ENCODE measurements around the gene MSTN.
"Not testable (repeated sequence)": the region's sequence is repeated elsewhere in the genome, so short reads cannot be mapped to it uniquely, and the experiment has no call there.

Gene MSTN

GRCh38 chr2:190062053-190062452 lies 476 bp downstream of the MSTN start:
- no peak for DNase-seq

- DNase-seq, result no peak
Observed at GRCh38 chr2:190060626-190061025, 1.9 kb downstream of the MSTN start.

DNA sequence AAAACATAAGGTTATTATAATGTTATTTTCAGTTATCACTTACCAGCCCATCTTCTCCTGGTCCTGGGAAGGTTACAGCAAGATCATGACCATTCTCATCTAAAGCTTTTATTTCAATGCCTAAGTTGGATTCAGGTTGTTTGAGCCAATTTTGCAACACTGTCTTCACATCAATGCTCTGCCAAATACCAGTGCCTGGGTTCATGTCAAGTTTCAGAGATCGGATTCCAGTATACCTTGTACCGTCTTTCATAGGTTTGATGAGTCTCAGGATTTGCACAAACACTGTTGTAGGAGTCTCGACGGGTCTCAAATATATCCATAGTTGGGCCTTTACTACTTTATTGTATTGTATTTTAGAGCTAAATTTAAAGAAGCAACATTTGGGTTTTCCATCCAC lies 2.5 kb downstream of the MSTN start:
- DNase-seq, result no peak

GRCh38 chr2:190053426-190053825 lies 9.1 kb downstream of the MSTN start:
- DNase-seq, result no peak

GRCh38 chr2:190052307-190052706 lies 10.2 kb downstream of the MSTN start:
- no peak for DNase-seq

GRCh38 chr2:190051223-190051622 lies 11.3 kb downstream of the MSTN start:
- no peak for DNase-seq

GRCh38 chr2:190050001-190050400 lies 12.5 kb downstream of the MSTN start:
- no peak for DNase-seq

GRCh38 chr2:190044866-190045265 lies 17.7 kb downstream of the MSTN start:
- DNase-seq, result no peak

- DNase-seq, result no peak
Observed at GRCh38 chr2:190043441-190043840, 19.1 kb downstream of the MSTN start.

- DNase-seq, result no peak
Observed at GRCh38 chr2:190036071-190036470, 26.5 kb downstream of the MSTN start.

- DNase-seq, result not testable (repeated sequence)
Observed at GRCh38 chr2:190034417-190034816, 28.1 kb downstream of the MSTN start.

DNA sequence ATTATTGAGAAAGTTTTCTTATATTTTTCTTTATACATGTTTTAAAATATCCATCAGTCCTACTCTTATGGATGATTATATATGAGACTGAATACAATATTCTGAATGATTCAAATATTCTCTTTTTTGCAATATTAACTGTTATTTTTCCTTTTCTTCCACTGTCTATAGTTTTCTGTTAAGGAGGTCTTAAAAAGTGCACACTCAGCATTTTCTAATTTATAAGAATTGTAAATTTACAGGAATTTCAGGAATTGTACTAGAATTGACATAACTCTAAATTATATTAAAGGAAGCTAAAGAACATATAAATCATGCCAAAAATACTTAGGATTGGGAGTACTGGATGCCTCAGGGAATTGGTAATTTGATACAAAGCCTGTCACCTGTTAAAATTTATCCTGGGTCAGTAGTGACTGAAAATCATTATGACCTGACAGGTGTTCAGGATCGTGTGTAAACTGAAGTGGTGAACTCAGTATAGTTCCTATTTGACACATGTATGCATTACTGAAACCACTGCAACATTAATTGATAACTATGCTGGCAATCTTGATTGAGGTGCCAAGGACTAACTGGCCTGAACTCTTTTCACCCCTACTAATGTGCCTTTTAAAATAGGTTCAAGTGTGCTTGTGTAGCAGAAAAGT lies 30.4 kb downstream of the MSTN start:
- DNase-seq, result no peak

DNA sequence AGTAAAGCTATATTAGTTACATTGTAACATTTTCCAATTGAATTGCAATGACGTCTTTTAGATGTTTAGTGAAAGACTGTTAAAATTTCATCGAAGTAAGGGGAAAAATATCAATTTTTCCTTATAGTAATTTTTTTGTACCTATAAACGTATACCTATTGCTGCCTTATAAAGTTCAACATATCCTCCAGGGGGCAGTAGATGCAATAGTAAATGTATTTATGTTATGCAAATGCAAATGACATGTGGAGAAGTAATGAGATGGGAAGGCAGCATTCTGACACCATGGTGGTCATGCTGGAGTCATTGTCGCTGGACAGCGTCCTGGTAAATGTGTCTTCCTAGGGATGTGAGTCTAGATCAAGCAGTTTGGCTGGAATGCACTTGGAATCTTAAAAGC lies 38.7 kb downstream of the MSTN start:
- DNase-seq, result peak; percentile 40

- no peak for DNase-seq
Observed at GRCh38 chr2:190020720-190021119, 41.8 kb downstream of the MSTN start.

- DNase-seq, result no peak
Observed at GRCh38 chr2:190017837-190018236, 44.7 kb downstream of the MSTN start.

GRCh38 chr2:190015969-190016368 lies 46.6 kb downstream of the MSTN start:
- not testable (repeated sequence) for DNase-seq
